DMS 273 treated with DMSO at 0.1 percent for 48 hours (cell line): ENCODE data around the gene MAD1L1.

Source experiments
- DNase-seq: peaks from one replicate; lab custom pipeline; 2025; lab: John Stamatoyannopoulos, UW

The MAD1L1 gene

GRCh38 chr7:2086229-2086628, 146.5 kb downstream of the MAD1L1 start:
- DNase-seq: no peak

GRCh38 chr7:2085804-2086203, 146.9 kb downstream of the MAD1L1 start:
- no peak for DNase-seq

- DNase-seq: no peak
Observed at GRCh38 chr7:2084781-2085505, 147.8 kb downstream of the MAD1L1 start.

- no peak for DNase-seq
Observed at GRCh38 chr7:2084331-2084730, 148.4 kb downstream of the MAD1L1 start.

GRCh38 chr7:2083362-2083761, 149.4 kb downstream of the MAD1L1 start:
- no peak for DNase-seq

- DNase-seq: peak; percentile 52
Observed at GRCh38 chr7:2082139-2082998, 150.4 kb downstream of the MAD1L1 start.

GRCh38 chr7:2081526-2082135, 151.1 kb downstream of the MAD1L1 start:
- DNase-seq: no peak

- DNase-seq: no peak
Observed at GRCh38 chr7:2080477-2080876, 152.3 kb downstream of the MAD1L1 start.

- no peak for DNase-seq
Observed at GRCh38 chr7:2080060-2080387, 152.7 kb downstream of the MAD1L1 start.

GRCh38 chr7:2079332-2080059, 153.2 kb downstream of the MAD1L1 start:
- no peak for DNase-seq

GRCh38 chr7:2078899-2079298, 153.8 kb downstream of the MAD1L1 start:
- DNase-seq: no peak

GRCh38 chr7:2076649-2077064, 156.1 kb downstream of the MAD1L1 start:
- DNase-seq: no peak

GRCh38 chr7:2075811-2076210, 156.9 kb downstream of the MAD1L1 start:
- no peak for DNase-seq

- DNase-seq: no peak
Observed at GRCh38 chr7:2074691-2075090, 158.1 kb downstream of the MAD1L1 start.

- DNase-seq: no peak
Observed at GRCh38 chr7:2072798-2073197, 159.9 kb downstream of the MAD1L1 start.

GRCh38 chr7:2072042-2072441, 160.7 kb downstream of the MAD1L1 start:
- DNase-seq: no peak

- no peak for DNase-seq
Observed at GRCh38 chr7:2071133-2071832, 161.5 kb downstream of the MAD1L1 start.

- no peak for DNase-seq
Observed at GRCh38 chr7:2070151-2070763, 162.5 kb downstream of the MAD1L1 start.

- DNase-seq: no peak
Observed at GRCh38 chr7:2069472-2069860, 163.3 kb downstream of the MAD1L1 start.

GRCh38 chr7:2068693-2069471, 163.9 kb downstream of the MAD1L1 start:
- DNase-seq: no peak
